A673 (cell line): ENCODE results near the gene HNRNPF.

Experiments used
- CTCF ChIP-seq: fragments of 300-800, 200-600 bp; sonication (generic); conservative IDR thresholded peaks from 2 replicates; pipeline ENCODE4 v1.5.1; 2017; ENCODE audit warnings: low read depth, mild to moderate bottlenecking, antibody characterized with exemption, low read length, moderate library complexity, mixed read lengths
- EZH2 ChIP-seq: fragments of 200-600 bp; sonication (generic); IDR thresholded peaks from 2 replicates; pipeline ENCODE4 v1.6.1; 2017; ENCODE audit warnings: borderline replicate concordance, low read depth, mild to moderate bottlenecking, mixed read lengths, antibody characterized with exemption, low read length; ENCODE audit not compliant: poor library complexity, severe bottlenecking

- no peak for TF ChIP-seq CTCF
- TF ChIP-seq EZH2 = no peak
These were observed 33.5 kb downstream of the HNRNPF start for GRCh38 chr10:43375401-43376020.
